K562 (cell line): ENCODE data around the gene WDR1. TPM values are rescaled to one million over a fixed set of nuclear protein-coding genes. Genes with fewer than 3 reads are reported as not detected.
A peak's percentile ranks its signal among the peaks of the same experiment; 100 is the strongest.

Source experiments
- ATF1 ChIP-seq, 2 experiments: fragments of 450-650 bp in 1 of 2; IDR thresholded peaks; 2 replicates each; pipeline ENCODE4 v1.6.1; 2016; ENCODE audit warnings: missing compliant biosample characterization in 1 of 2, missing genetic modification characterization in 1 of 2
- ATF7 ChIP-seq: fragments of 450-650 bp; IDR thresholded peaks from 2 replicates; pipeline ENCODE4 v1.7.1; 2014; ENCODE audit warnings: mild to moderate bottlenecking, moderate library complexity
- CC2D1A ChIP-seq: fragments of 450-650 bp; IDR thresholded peaks from 2 replicates; pipeline ENCODE4 v1.6.1; 2017; ENCODE audit warnings: mild to moderate bottlenecking
- CXXC5 ChIP-seq: fragments of 250-450 bp; sonication (Bioruptor Pico); IDR thresholded peaks from 2 replicates; pipeline ENCODE4 v1.8.0; 2022; ENCODE audit warnings: inconsistent platforms, mild to moderate bottlenecking, moderate library complexity
- EZH2 ChIP-seq: IDR thresholded peaks from 2 replicates; pipeline ENCODE4 v1.6.1; 2012; ENCODE audit warnings: low read depth, mild to moderate bottlenecking, inconsistent platforms, low read length, borderline replicate concordance
- KDM5B ChIP-seq: fragments of 200-600 bp; sonication (generic); IDR thresholded peaks from 2 replicates; pipeline ENCODE4 v1.6.1; 2012; ENCODE audit warnings: low read depth, mild to moderate bottlenecking, moderate library complexity, low read length, control low read depth, inconsistent platforms; ENCODE audit not compliant: insufficient replicate concordance
- MAFK ChIP-seq: IDR thresholded peaks from 2 replicates; pipeline ENCODE4 v1.6.1; 2011; ENCODE audit warnings: low read length, improper control_type of control experiment
- MNT ChIP-seq, 2 experiments: fragments of 450-650 bp; conservative IDR thresholded peaks; 2 replicates each; pipeline ENCODE4 v1.6.1; 2017; ENCODE audit warnings: mild to moderate bottlenecking in 2 of 2, moderate library complexity in 2 of 2
- NFYB ChIP-seq: IDR thresholded peaks from 2 replicates; pipeline ENCODE4 v1.6.1; 2011; ENCODE audit warnings: mild to moderate bottlenecking, moderate library complexity; ENCODE audit not compliant: insufficient read length; ENCODE audit errors: extremely low read depth
- NKRF ChIP-seq: fragments of 450-650 bp; IDR thresholded peaks from 2 replicates; pipeline ENCODE4 v1.6.1; 2016; ENCODE audit warnings: borderline replicate concordance
- PREB ChIP-seq: sonication (generic); formaldehyde crosslinking; IDR thresholded peaks from 2 replicates; pipeline ENCODE4 v1.8.1; 2023; ENCODE audit warnings: mild to moderate bottlenecking, missing genetic modification reagents
- PRPF4 ChIP-seq: fragments of 200-400 bp; formaldehyde crosslinking; IDR thresholded peaks from one replicate; pipeline ENCODE4 v1.6.1; 2017; ENCODE audit warnings: low read length, low read depth, mild to moderate bottlenecking; ENCODE audit not compliant: insufficient read depth, poor library complexity, severe bottlenecking
- RBM22 ChIP-seq: fragments of 200-400 bp; formaldehyde crosslinking; IDR thresholded peaks from 2 replicates; pipeline ENCODE4 v1.6.1; 2018; ENCODE audit warnings: low read length, low read depth; ENCODE audit not compliant: poor library complexity, severe bottlenecking
- SAP30 ChIP-seq: fragments of 200-600 bp; sonication (generic); IDR thresholded peaks from 2 replicates; pipeline ENCODE4 v1.6.1; 2012; ENCODE audit warnings: borderline replicate concordance, low read depth, mild to moderate bottlenecking, moderate library complexity, low read length, control low read depth, inconsistent platforms; ENCODE audit not compliant: insufficient read depth, poor library complexity, severe bottlenecking
- SMAD4 ChIP-seq: fragments of 250-450 bp; sonication (Bioruptor Pico); conservative IDR thresholded peaks from 2 replicates; pipeline ENCODE4 v1.8.0; 2021; ENCODE audit warnings: inconsistent platforms, mild to moderate bottlenecking, moderate library complexity
- SP1 ChIP-seq: sonication (generic); formaldehyde crosslinking; IDR thresholded peaks from 2 replicates; pipeline ENCODE4 v1.8.1; 2022; ENCODE audit warnings: mild to moderate bottlenecking, missing genetic modification reagents
- TAF1 ChIP-seq: IDR thresholded peaks from 2 replicates; pipeline ENCODE4 v1.6.1; 2011; ENCODE audit warnings: mild to moderate bottlenecking, low read length, moderate library complexity; ENCODE audit not compliant: insufficient read depth, control insufficient read depth, severe bottlenecking; ENCODE audit errors: extremely low read depth
- ZBTB7A ChIP-seq: IDR thresholded peaks from 2 replicates; pipeline ENCODE4 v1.6.1; 2011; ENCODE audit warnings: low read depth, mild to moderate bottlenecking, low read length, moderate library complexity, borderline replicate concordance; ENCODE audit not compliant: control insufficient read depth
- ZNF740 ChIP-seq, 3 experiments: fragments of 200-800 bp in 1 of 3; sonication (Bioruptor generic) in 1 of 3; sonication (generic) in 1 of 3; formaldehyde crosslinking in 1 of 3; IDR thresholded peaks; 2 replicates each; pipeline versions ENCODE4 v1.6.1 to v1.8.0; 2016 to 2022; ENCODE audit warnings: mild to moderate bottlenecking in 2 of 3, missing compliant biosample characterization in 2 of 3, missing genetic modification characterization in 2 of 3, missing genetic modification reagents in 1 of 3
- polyA plus RNA-seq, 8 experiments: library from polyadenylated mRNA; depleted of rRNA in 4 of 8; stranded (reverse) in 5 of 8; unstranded in 3 of 8; fragments of >200 nt; fragmentation: Nextera tagmentation in 2 of 8; fragmentation: Illumina TruSeq in 1 of 8; extraction: Ambion mirVana in 2 of 8; extraction: Trizol in 1 of 8; gene quantifications; 2 replicates each; pipeline versions ENCODE4 v1.2.1 to v1.2.3, GENCODE V29; 2011 to 2014; ENCODE audit warnings: inconsistent platforms in 1 of 8, missing spikeins in 1 of 8
- total RNA-seq, 7 experiments: library from RNA; depleted of rRNA in 6 of 7; stranded (reverse); fragments of >200 nt in 6 of 7; fragmentation: Illumina TruSeq in 2 of 7; extraction: Trizol in 2 of 7; gene quantifications; 2 replicates each; pipeline versions ENCODE4 v1.2.1 to v1.2.3, GENCODE V29; 2011 to 2021; ENCODE audit warnings: low replicate concordance in 1 of 7

WDR1 gene
- total and polyA plus RNA-seq, 9 of the 15 experiments (the other 6 are each of a cell fraction or from before 2014, with no cell fraction given): 16.1 to 213 (median 125) TPM

GRCh38 chr4:10115797-10116568 is 616 bp downstream of the WDR1 start (continued):
- TF ChIP-seq NFYB: no peak
- peak; percentile 63 for TF ChIP-seq NKRF
- no peak for TF ChIP-seq MAFK
- TF ChIP-seq SP1 (CRISPR knock-in tag): no peak
- peak; percentile 70 for TF ChIP-seq SAP30
- peak; percentile 16; the same call in 1 of the 2 replicates for TF ChIP-seq SMAD4 (CRISPR knock-in tag)
- no peak for TF ChIP-seq ATF1 (CRISPR knock-in tag; IDR thresholded peaks at IDR 0.05)
- 0 out of 2 replicates have a peak, but pooled peaks have one; percentile 13 for TF ChIP-seq ATF1 (tag; IDR thresholded peaks at IDR 0.05)
- TF ChIP-seq CXXC5 (CRISPR knock-in tag): 0 out of 2 replicates have a peak, but pooled peaks have one; percentile 5
- TF ChIP-seq EZH2: no peak
- TF ChIP-seq RBM22: peak; percentile 83
- TF ChIP-seq ATF7: no peak
- no peak for TF ChIP-seq PREB (CRISPR knock-in tag)
- peak; percentile 17 for TF ChIP-seq PRPF4
- peak; percentile 67 for TF ChIP-seq KDM5B
- TF ChIP-seq CC2D1A: no peak
- peak; percentile 65; the same call in 1 of the 2 replicates for TF ChIP-seq ZBTB7A
- TF ChIP-seq ZNF740 (CRISPR knock-in tag; IDR thresholded peaks at IDR 0.05): 0 out of 2 replicates have a peak, but pooled peaks have one; percentile 19
- TF ChIP-seq ZNF740 (tag; IDR thresholded peaks at IDR 0.05): 0 out of 4 replicates have a peak, but pooled peaks of 1 of the 2 experiments have one; percentile 15
- peak; percentile 17 for TF ChIP-seq TAF1
- peak in 1 of 2 experiments; percentile 44; a peak in 3 of 4 replicates for TF ChIP-seq MNT (conservative IDR thresholded peaks at IDR 0.05)
